ENCODE measurements around the gene MISP3.

Gene MISP3

GRCh38 chr19:14080887-14081796 lies 8.6 kb downstream of the MISP3 start:
- DNase-seq (ENCODE audit: low read depth in 2 of 2): peak; percentile 98

GRCh38 chr19:14081797-14082674 lies 9.4 kb downstream of the MISP3 start:
- no peak for DNase-seq (ENCODE audit: low read depth in 2 of 2)

- DNase-seq (ENCODE audit: low read depth in 2 of 2): no peak
These were observed 10.0 kb downstream of the MISP3 start for GRCh38 chr19:14082675-14082960.

GRCh38 chr19:14085309-14085995 lies 12.9 kb downstream of the MISP3 start, which contains the start of gene C19orf67:
C19orf67 (minus strand) TSS chr19:14085783; CDS start chr19:14085627, 156 bp downstream.
- DNase-seq (ENCODE audit: low read depth in 2 of 2): no peak

GRCh38 chr19:14086098-14086497 lies 13.5 kb downstream of the MISP3 start:
- no peak for DNase-seq (ENCODE audit: low read depth in 2 of 2)

- DNase-seq (ENCODE audit: low read depth in 2 of 2): no peak
These were observed 16.2 kb downstream of the MISP3 start for GRCh38 chr19:14088634-14089411.

GRCh38 chr19:14089412-14089661 lies 16.8 kb downstream of the MISP3 start:
- no peak for DNase-seq (ENCODE audit: low read depth in 2 of 2)

- peak in 1 of 2 donors; percentile 25 for DNase-seq (ENCODE audit: low read depth in 2 of 2)
These were observed 17.3 kb downstream of the MISP3 start for GRCh38 chr19:14089662-14090508.

GRCh38 chr19:14090509-14091080 lies 18.0 kb downstream of the MISP3 start, which contains the start of gene SAMD1:
SAMD1 (minus strand) TSS chr19:14090751.
- DNase-seq (ENCODE audit: low read depth in 2 of 2): peak; percentile 71 to 86

GRCh38 chr19:14091081-14091812 lies 18.7 kb downstream of the MISP3 start:
- DNase-seq (ENCODE audit: low read depth in 2 of 2): peak in 1 of 2 donors; percentile 35

- DNase-seq (ENCODE audit: low read depth in 2 of 2): no peak
These were observed 19.4 kb downstream of the MISP3 start for GRCh38 chr19:14091813-14092462.

GRCh38 chr19:14093117-14093823 lies 20.7 kb downstream of the MISP3 start:
- no peak for DNase-seq (ENCODE audit: low read depth in 2 of 2)

GRCh38 chr19:14094854-14095253 lies 22.3 kb downstream of the MISP3 start:
- DNase-seq (ENCODE audit: low read depth in 2 of 2): no peak

- no peak for DNase-seq (ENCODE audit: low read depth in 2 of 2)
These were observed 23.8 kb downstream of the MISP3 start for GRCh38 chr19:14096272-14096992.

GRCh38 chr19:14097532-14098151 lies 25.1 kb downstream of the MISP3 start:
- DNase-seq (ENCODE audit: low read depth in 2 of 2): no peak

GRCh38 chr19:14101003-14101545 lies 28.5 kb downstream of the MISP3 start:
- no peak for DNase-seq (ENCODE audit: low read depth in 2 of 2)
